Gastrocnemius medialis (tissue), 4 donors: ENCODE measurements around the gene CACNA1A.
"Not testable (repeated sequence)": the region's sequence is repeated elsewhere in the genome, so short reads cannot be mapped to it uniquely, and the experiment has no call there.

Experiments
- POLR2A ChIP-seq, 2 donors: fragments of 450-650 bp; IDR thresholded peaks; one replicate each; pipeline ENCODE4 v1.6.1; 2017; ENCODE audit warnings: antibody characterized with exemption in 2 of 2, mild to moderate bottlenecking in 2 of 2, moderate library complexity in 2 of 2
- TF ChIP-seq, protein P1 (sequence below), 5 experiments: fragments of 450-650 bp in 3 of 5; fragments of 200-600 bp in 2 of 5; sonication (generic) in 2 of 5; IDR thresholded peaks in 4 of 5; conservative IDR thresholded peaks in 1 of 5; 1 replicate in 4 of 5; 2 replicates in 1 of 5; pipeline ENCODE4 v1.5.1; 2016 to 2019; ENCODE audit warnings: antibody characterized with exemption in 5 of 5, mild to moderate bottlenecking in 3 of 5, moderate library complexity in 3 of 5

DNA sequence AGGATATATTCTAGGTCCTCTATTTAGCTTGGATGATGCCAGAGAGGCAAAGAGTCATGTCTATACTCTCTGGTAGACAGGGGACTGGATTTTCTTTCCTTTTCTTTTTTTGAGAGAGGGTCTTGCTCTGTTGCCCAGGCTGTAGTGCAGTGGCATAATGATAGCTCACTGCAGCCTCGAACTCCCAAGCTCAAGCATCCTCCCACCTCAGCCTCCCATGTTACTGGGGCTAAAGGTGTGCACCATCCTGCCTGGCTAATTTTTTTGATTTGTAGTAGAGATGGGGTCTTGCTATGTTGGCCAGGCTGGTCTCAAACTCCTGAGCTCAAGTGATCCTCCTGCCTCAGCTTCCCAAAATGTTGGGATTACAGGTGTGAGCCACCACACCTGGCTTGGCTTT lies 249.9 kb downstream of the CACNA1A start:
- TF ChIP-seq, protein P1, sequence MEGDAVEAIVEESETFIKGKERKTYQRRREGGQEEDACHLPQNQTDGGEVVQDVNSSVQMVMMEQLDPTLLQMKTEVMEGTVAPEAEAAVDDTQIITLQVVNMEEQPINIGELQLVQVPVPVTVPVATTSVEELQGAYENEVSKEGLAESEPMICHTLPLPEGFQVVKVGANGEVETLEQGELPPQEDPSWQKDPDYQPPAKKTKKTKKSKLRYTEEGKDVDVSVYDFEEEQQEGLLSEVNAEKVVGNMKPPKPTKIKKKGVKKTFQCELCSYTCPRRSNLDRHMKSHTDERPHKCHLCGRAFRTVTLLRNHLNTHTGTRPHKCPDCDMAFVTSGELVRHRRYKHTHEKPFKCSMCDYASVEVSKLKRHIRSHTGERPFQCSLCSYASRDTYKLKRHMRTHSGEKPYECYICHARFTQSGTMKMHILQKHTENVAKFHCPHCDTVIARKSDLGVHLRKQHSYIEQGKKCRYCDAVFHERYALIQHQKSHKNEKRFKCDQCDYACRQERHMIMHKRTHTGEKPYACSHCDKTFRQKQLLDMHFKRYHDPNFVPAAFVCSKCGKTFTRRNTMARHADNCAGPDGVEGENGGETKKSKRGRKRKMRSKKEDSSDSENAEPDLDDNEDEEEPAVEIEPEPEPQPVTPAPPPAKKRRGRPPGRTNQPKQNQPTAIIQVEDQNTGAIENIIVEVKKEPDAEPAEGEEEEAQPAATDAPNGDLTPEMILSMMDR (IDR thresholded peaks at IDR 0.05 in 4 of 5, conservative IDR thresholded peaks at IDR 0.05 in 1 of 5): not testable (repeated sequence)
- TF ChIP-seq POLR2A (IDR thresholded peaks at IDR 0.05): not testable (repeated sequence)
